Right lobe of liver (tissue), 6 donors: Measurements from ENCODE around the gene PNMA3. TPM values are rescaled to one million over a fixed set of nuclear protein-coding genes. Genes with fewer than 3 reads are reported as not detected.
A peak's percentile ranks its signal among the peaks of the same experiment; 100 is the strongest.
"Not testable (repeated sequence)": the region's sequence is repeated elsewhere in the genome, so short reads cannot be mapped to it uniquely, and the experiment has no call there.

ENCODE experiments used
- ATAC-seq, 4 donors: fragments of 200-7000 bp; cut with Tn5 transposase; one replicate each; pipeline ENCODE4 v1.9.1; 2020; ENCODE audit warnings: mild to moderate bottlenecking in 4 of 4, moderate library complexity in 4 of 4
- DNase-seq, 3 donors: peaks; one replicate each; pipeline ENCODE4 v3.0.0-alpha.2; 2020
- H3K27ac ChIP-seq, 3 donors: fragments of 200-600 bp; one replicate each; pipeline ENCODE4 v1.8.0; 2022
- H3K27me3 ChIP-seq, 2 donors: fragments of 200-600 bp; one replicate each; pipeline ENCODE4 v1.8.0; 2022
- H3K36me3 ChIP-seq, 4 donors: fragments of 200-600 bp; sonication (generic) in 1 of 4; one replicate each; pipeline versions ENCODE4 v1.5.1 to v1.8.0; 2017 to 2022; ENCODE audit warnings: control low read depth in 1 of 4
- H3K4me1 ChIP-seq, 4 donors: fragments of 200-600 bp; sonication (generic) in 1 of 4; one replicate each; pipeline versions ENCODE4 v1.5.1 to v1.8.0; 2017 to 2022; ENCODE audit warnings: control low read depth in 1 of 4
- H3K4me3 ChIP-seq, 3 donors: fragments of 200-600 bp; one replicate each; pipeline ENCODE4 v1.8.0; 2022
- H3K9me3 ChIP-seq, 4 donors: fragments of 200-600 bp; sonication (generic) in 1 of 4; one replicate each; pipeline versions ENCODE4 v1.5.1 to v1.8.0; 2017 to 2022; ENCODE audit warnings: control low read depth in 1 of 4
- CTCF ChIP-seq, 4 donors: fragments of 200-600 bp in 3 of 4; fragments of 450-650 bp in 1 of 4; IDR thresholded peaks; one replicate each; pipeline versions ENCODE4 v1.5.1 to v1.8.0; 2016 to 2022; ENCODE audit warnings: antibody characterized with exemption in 4 of 4, mild to moderate bottlenecking in 2 of 4
- POLR2A ChIP-seq: fragments of 450-650 bp; IDR thresholded peaks from one replicate; pipeline ENCODE4 v1.6.1; 2017; ENCODE audit warnings: antibody characterized with exemption, mild to moderate bottlenecking
- WGBS: methylation state at CpG from one replicate; pipeline ENCODE4 v1.1.6; 2018; ENCODE audit warnings: low coverage, low lambda C conversion rate; ENCODE audit not compliant: insufficient coverage; ENCODE audit errors: missing lambda C conversion rate; 5-methylcytosine and 5-hydroxymethylcytosine counted together
- intact Hi-C, 2 donors: fragments of 100-400 bp; cut with DNase I; formaldehyde crosslinking; loops; one replicate each; pipeline versions ENCODE4 v1.11.2 to v1.14.1; 2022
- long read RNA-seq: library from polyadenylated mRNA; unstranded; transcript quantifications from one replicate; pipeline ENCODE4 v2.0.0, GENCODE V29; 2019
- total RNA-seq, 6 experiments: library from RNA; depleted of rRNA in 2 of 6; stranded (reverse); fragments of >200 nt in 2 of 6; fragmentation: NEBNext Ultra II Directional in 3 of 6; extraction: Animal tissue kit (Norgen Biotek cat#: 25700) in 3 of 6; gene quantifications; one replicate each; pipeline versions ENCODE4 v1.1.0 to v1.2.4, GENCODE V29; 2016 to 2023
- donor health status: DM: no; HTN: yes; CAD: no.
- donor health status: DM: no; HTN: no; CAD: no.
- donor health status: DM: no; HTN: no; CAD: no.
- donor health status: DM: no; HTN: yes; CAD: no.
- donor health status: DM: no; HTN: yes; CAD: no.

PNMA3 gene
- total RNA-seq, result under 1 TPM in 4 of 6 experiments, not detected in 2; 0.09 to 0.74 (median 0.42) TPM
- long read RNA-seq, result 0 reads

- Histone ChIP-seq H3K9me3 (no peaks in the 10 kb centered on the region), H3K27ac (no peak within 1 kb of the TSS), H3K4me3 (no peak within 1 kb of the TSS), H3K27me3 (no peaks in the 10 kb centered on the region), H3K4me1 (no peaks in the 10 kb centered on the region), H3K36me3 (no peaks in the 10 kb centered on the region)
- intact Hi-C loops, result no loop called here
- ATAC-seq (peak; percentile 37 to 61 (median 46)), DNase-seq (peak in 1 of 3 donors; percentile 28)
- no CpG with 5 or more reads among the region's 80 CpGs for WGBS
- TF ChIP-seq CTCF (IDR thresholded peaks at IDR 0.05) (no peak), POLR2A (no peak)
Observed at GRCh38 chrX:153055871-153056749, at the start of gene PNMA3. Gene PNMA3, plus strand, starts transcription at chrX:153056470. Its CDS starts 586 bp downstream, at chrX:153057056.

- DNase-seq, H3K27ac ChIP-seq, H3K4me1 ChIP-seq, H3K9me3 ChIP-seq, intact Hi-C loops, ATAC-seq, H3K36me3 ChIP-seq, H3K4me3 ChIP-seq, H3K27me3 ChIP-seq: not testable (repeated sequence)
- WGBS, result 52% methylated on average over 2 of the region's 2 CpGs
Observed at GRCh38 chrX:153017174-153017573, 39.1 kb upstream of the PNMA3 start.

GRCh38 chrX:153019166-153019565, 37.1 kb upstream of the PNMA3 start:
- TF ChIP-seq CTCF (IDR thresholded peaks at IDR 0.05) (no peak), POLR2A (no peak)
- Histone ChIP-seq H3K4me3 (no peak overlapping the region), H3K27me3 (no peaks in the 10 kb centered on the region), H3K4me1 (no peaks in the 10 kb centered on the region), H3K27ac (no peak overlapping the region), H3K9me3 (no peaks in the 10 kb centered on the region), H3K36me3 (no peaks in the 10 kb centered on the region)
- ATAC-seq (no peak), DNase-seq (no peak)
- 32% methylated on average over 3 of the region's 3 CpGs for WGBS
- intact Hi-C loops, result no loop called here

GRCh38 chrX:153026501-153026900, 29.8 kb upstream of the PNMA3 start:
- intact Hi-C loops, H3K4me3 ChIP-seq, ATAC-seq, H3K36me3 ChIP-seq, H3K4me1 ChIP-seq, H3K27me3 ChIP-seq, DNase-seq, H3K27ac ChIP-seq, H3K9me3 ChIP-seq: not testable (repeated sequence)
- 33% methylated on average over 1 of the region's 2 CpGs for WGBS

- DNase-seq, H3K9me3 ChIP-seq, intact Hi-C loops, H3K27me3 ChIP-seq, H3K27ac ChIP-seq, H3K36me3 ChIP-seq, H3K4me3 ChIP-seq, ATAC-seq, H3K4me1 ChIP-seq: not testable (repeated sequence)
- 80% methylated on average over 1 of the region's 11 CpGs for whole genome bisulfite sequencing
Observed at GRCh38 chrX:153028487-153028886, 27.8 kb upstream of the PNMA3 start.

GRCh38 chrX:153029162-153029561, 27.1 kb upstream of the PNMA3 start:
- intact Hi-C loops, result no loop called here
- H3K4me3 ChIP-seq, result no peak overlapping the region
- no peak for ATAC-seq
- H3K9me3 ChIP-seq, result no peaks in the 10 kb centered on the region
- H3K27me3 ChIP-seq, result no peaks in the 10 kb centered on the region
- no peak for TF ChIP-seq CTCF (IDR thresholded peaks at IDR 0.05)
- no peak for TF ChIP-seq POLR2A
- H3K27ac ChIP-seq, result no peak overlapping the region
- DNase-seq, result no peak
- no peaks in the 10 kb centered on the region for H3K36me3 ChIP-seq
- H3K4me1 ChIP-seq, result no peaks in the 10 kb centered on the region
- WGBS, result 67% methylated on average over 2 of the region's 2 CpGs
